H1 (cell line): ENCODE data around the gene MVK. TPM values are rescaled to one million over a fixed set of nuclear protein-coding genes. Genes with fewer than 3 reads are reported as not detected.

Source experiments
- ASH2L ChIP-seq: fragments of 200-600, 300-600 bp; sonication (generic); IDR thresholded peaks from one replicate; pipeline ENCODE4 v1.7.1; 2017; ENCODE audit warnings: low read length
- CTCF ChIP-seq, 3 experiments: IDR thresholded peaks; 1 replicate in 2 of 3; 2 replicates in 1 of 3; pipeline versions ENCODE4 v1.5.1 to v1.6.1; 2011; ENCODE audit warnings: low read length in 3 of 3, mild to moderate bottlenecking in 3 of 3, inconsistent platforms in 2 of 3, low read depth in 1 of 3, moderate library complexity in 1 of 3; ENCODE audit not compliant: insufficient read depth in 1 of 3; ENCODE audit errors: control extremely low read depth in 1 of 3
- EP300 ChIP-seq, 2 experiments: IDR thresholded peaks; 1 replicate in 1 of 2; 2 replicates in 1 of 2; pipeline ENCODE4 v1.6.1; 2011 to 2012; ENCODE audit warnings: low read depth in 2 of 2, low read length in 2 of 2, mild to moderate bottlenecking in 2 of 2, borderline replicate concordance in 1 of 2, inconsistent platforms in 1 of 2, moderate library complexity in 1 of 2
- GABPA ChIP-seq: IDR thresholded peaks from 2 replicates; pipeline ENCODE4 v1.6.1; 2011; ENCODE audit warnings: mild to moderate bottlenecking, low read length, moderate library complexity, borderline replicate concordance; ENCODE audit not compliant: insufficient read depth
- JUN ChIP-seq: IDR thresholded peaks from 2 replicates; pipeline ENCODE4 v1.6.1; 2011; ENCODE audit warnings: low read depth, mild to moderate bottlenecking, improper control_type of control experiment, low read length
- SP1 ChIP-seq: IDR thresholded peaks from 2 replicates; pipeline ENCODE4 v1.6.1; 2011; ENCODE audit warnings: low read depth, low read length
- TAF1 ChIP-seq: IDR thresholded peaks from 2 replicates; pipeline ENCODE4 v1.6.1; 2011; ENCODE audit warnings: mild to moderate bottlenecking, low read depth, low read length
- TAF7 ChIP-seq: optimal IDR thresholded peaks from 2 replicates; pipeline ENCODE3; 2011; ENCODE audit warnings: low read depth, mild to moderate bottlenecking, inconsistent platforms, low read length, moderate library complexity, borderline replicate concordance
- USF2 ChIP-seq: IDR thresholded peaks from 2 replicates; pipeline ENCODE4 v1.6.1; 2011; ENCODE audit warnings: low read length, improper control_type of control experiment
- polyA plus RNA-seq, 7 experiments: library from polyadenylated mRNA; depleted of rRNA in 3 of 7; stranded (reverse) in 5 of 7; unstranded in 2 of 7; fragments of >200 nt in 5 of 7; fragments of 200-250 nt in 2 of 7; gene quantifications; 1 replicate in 5 of 7; 2 replicates in 1 of 7; 4 replicates in 1 of 7; pipeline versions ENCODE4 v1.2.1 to v1.2.3, GENCODE V29; 2011 to 2013; ENCODE audit warnings: missing spikeins in 2 of 7, mixed read lengths in 2 of 7
- total RNA-seq: library from RNA; stranded (reverse); fragmentation: NEBNext Ultra II Directional; extraction: Animal tissue kit (Norgen Biotek cat#: 25700); gene quantifications from 2 replicates; pipeline ENCODE4 v1.2.1, GENCODE V29; 2021

The MVK gene
- total and polyA plus RNA-seq, 2 of the 8 experiments (the other 6 are each of a cell fraction or from before 2014, with no cell fraction given): 15.7 to 20.9 TPM

GRCh38 chr12:109595321-109595902 lies 21.8 kb downstream of the MVK start (continued):
- TF ChIP-seq USF2: no peak
- no peak for TF ChIP-seq GABPA
- no peak for TF ChIP-seq TAF7
- no peak for TF ChIP-seq CTCF (IDR thresholded peaks at IDR 0.05; ENCODE audit: control extremely low read depth in 1 of 3, insufficient read depth in 1 of 3, low read depth in 1 of 3, low read length in 3 of 3)
- no peak for TF ChIP-seq ASH2L
- no peak for TF ChIP-seq JUN
- no peak for TF ChIP-seq EP300 (IDR thresholded peaks at IDR 0.05; ENCODE audit: borderline replicate concordance in 1 of 2, low read depth in 2 of 2, low read length in 2 of 2)
- TF ChIP-seq SP1: no peak
- TF ChIP-seq TAF1: no peak
